ENCODE data around the gene COX19. TPM values are rescaled to one million over a fixed set of nuclear protein-coding genes. Genes with fewer than 3 reads are reported as not detected.

COX19 gene
- total RNA-seq, 1 donor = 12.5 TPM

- no peak for TF ChIP-seq CTCF (IDR thresholded peaks at IDR 0.05; ENCODE audit: insufficient read depth, low read length)
- no peak for DNase-seq (ENCODE audit: low read depth)
- no peak overlapping the region for H3K4me3 ChIP-seq (ENCODE audit: low read depth, low read length)
Observed at GRCh38 chr7:1015196-1016121, 40.1 kb upstream of the COX19 start.

- no peak for DNase-seq (ENCODE audit: low read depth)
- no peak for TF ChIP-seq CTCF (IDR thresholded peaks at IDR 0.05; ENCODE audit: insufficient read depth, low read length)
Observed at GRCh38 chr7:1014681-1015080, 39.3 kb upstream of the COX19 start.

GRCh38 chr7:1013581-1013980 lies 38.2 kb upstream of the COX19 start:
- TF ChIP-seq CTCF (IDR thresholded peaks at IDR 0.05; ENCODE audit: insufficient read depth, low read length) = no peak
- DNase-seq (ENCODE audit: low read depth) = no peak
- H3K4me3 ChIP-seq (ENCODE audit: low read depth, low read length) = no peak overlapping the region

More at GRCh38 chr7:1014681-1015080, 39.3 kb upstream of the COX19 start:
- H3K4me3 ChIP-seq (ENCODE audit: low read depth, low read length) = no peak overlapping the region

- TF ChIP-seq CTCF (IDR thresholded peaks at IDR 0.05; ENCODE audit: insufficient read depth, low read length) = no peak
- DNase-seq (ENCODE audit: low read depth) = no peak
- H3K4me3 ChIP-seq (ENCODE audit: low read depth, low read length) = no peak overlapping the region
Observed at GRCh38 chr7:1012716-1013095, 37.4 kb upstream of the COX19 start.

GRCh38 chr7:1012004-1012715 lies 36.8 kb upstream of the COX19 start:
- DNase-seq (ENCODE audit: low read depth) = no peak
- H3K4me3 ChIP-seq (ENCODE audit: low read depth, low read length) = no peak overlapping the region
- TF ChIP-seq CTCF (IDR thresholded peaks at IDR 0.05; ENCODE audit: insufficient read depth, low read length) = no peak

- no peak for DNase-seq (ENCODE audit: low read depth)
- no peak overlapping the region for H3K4me3 ChIP-seq (ENCODE audit: low read depth, low read length)
- TF ChIP-seq CTCF (IDR thresholded peaks at IDR 0.05; ENCODE audit: insufficient read depth, low read length) = no peak
Observed at GRCh38 chr7:1011297-1012003, 36.1 kb upstream of the COX19 start.

Data from fibroblast of the aortic adventitia (primary cell).